ENCODE data around the gene EMC9. TPM values are rescaled to one million over a fixed set of nuclear protein-coding genes. Genes with fewer than 3 reads are reported as not detected.

EMC9 gene
- total and polyA plus RNA-seq, 2 of the 8 experiments (the other 6 are each of a cell fraction or from before 2014, with no cell fraction given) = 38.4 to 47.2 TPM

- Histone ChIP-seq H2BK15ac (ENCODE audit: low read length) (no peak overlapping the region), H2BK120ac (replicated peaks; ENCODE audit: low read depth, low read length) (no peak overlapping the region), H2BK20ac (ENCODE audit: low read length) (no peak overlapping the region), H3K23ac (ENCODE audit: insufficient read length) (no peak overlapping the region), H3K79me2 (ENCODE audit: control insufficient read depth in 1 of 2, insufficient read depth in 2 of 2, low read length in 2 of 2) (no peaks in the 10 kb centered on the region), H2AFZ (ENCODE audit: low read length) (no peak overlapping the region), H3K27me3 (replicated peaks in 1 of 4; ENCODE audit: control insufficient read depth in 3 of 4, extremely low read depth in 1 of 4, insufficient read depth in 3 of 4, low read length in 3 of 4) (no peaks in the 10 kb centered on the region), H3K79me1 (ENCODE audit: low read depth, low read length) (no peaks in the 10 kb centered on the region), H3K4ac (replicated peaks; ENCODE audit: insufficient read length, low read depth, low read length) (no peak overlapping the region), H3K56ac (replicated peaks; ENCODE audit: insufficient read length, low read depth, low read length) (no peak overlapping the region), H4K20me1 (replicated peaks in 1 of 2; ENCODE audit: control insufficient read depth in 1 of 2, insufficient read depth in 2 of 2, low read length in 2 of 2) (peaks cover 0 to 3% of the 10 kb centered on the region in 2 experiments), H2BK5ac (ENCODE audit: low read depth, low read length) (no peak overlapping the region), H3K23me2 (ENCODE audit: low read depth, low read length) (no peaks in the 10 kb centered on the region), H2AK5ac (ENCODE audit: low read depth, low read length) (no peak overlapping the region), H3K4me1 (replicated peaks in 1 of 4; ENCODE audit: control insufficient read depth in 3 of 4, insufficient read depth in 4 of 4, low read length in 3 of 4) (no peaks in the 10 kb centered on the region), H4K91ac (replicated peaks; ENCODE audit: insufficient read length, low read length) (no peak overlapping the region), H3K36me3 (ENCODE audit: control insufficient read depth in 2 of 4, insufficient read depth in 4 of 4, low read length in 3 of 4) (peaks cover 13 to 36% (median 30%) of the 10 kb centered on the region in 4 experiments), H3K27ac (ENCODE audit: low read depth, low read length) (no peak overlapping the region), H3K9me3 (ENCODE audit: insufficient read depth in 2 of 2, low read depth in 1 of 2, low read length in 1 of 2) (no peaks in the 10 kb centered on the region), H2BK12ac (ENCODE audit: low read depth, low read length) (no peak overlapping the region), H4K8ac (ENCODE audit: extremely low read depth, insufficient read depth, low read length) (no peak overlapping the region), H3K14ac (ENCODE audit: insufficient read length) (no peak overlapping the region), H3K4me3 (ENCODE audit: extremely low read depth in 1 of 4, insufficient read depth in 2 of 4, low read depth in 3 of 4, low read length in 4 of 4) (no peak overlapping the region), H4K5ac (ENCODE audit: insufficient read length, low read depth, low read length) (no peak overlapping the region), H3K18ac (ENCODE audit: extremely low read depth, low read length) (no peak overlapping the region), H3K4me2 (ENCODE audit: insufficient read depth in 1 of 2, low read depth in 2 of 2, low read length in 2 of 2) (no peak overlapping the region), H3K9ac (replicated peaks in 1 of 4; ENCODE audit: extremely low read depth in 1 of 4, low read depth in 3 of 4, low read length in 3 of 4) (no peak overlapping the region)
- CTCF ChIA-PET (ENCODE audit: partially characterized antibody) = interaction anchor here (1.6 kb wide), 1 partner anchor 15 kb away, joined by 4 read pairs; no protein-coding TSS in a partner anchor
- 91% methylated on average over 8 of the region's 8 CpGs; no CpG with 5 or more reads in 1 of the 2 experiments for WGBS, 2 experiments (ENCODE audit: extremely low coverage in 1 of 2, insufficient coverage in 1 of 2, insufficient read length in 1 of 2, insufficient replicate concordance in 2 of 2, low coverage in 1 of 2, low lambda C conversion rate in 2 of 2, missing lambda C conversion rate in 1 of 2)
- TF ChIP-seq CBX5 (IDR thresholded peaks at IDR 0.05; ENCODE audit: low read depth, low read length) = no peak
- no peak for TF ChIP-seq FOSL1 (IDR thresholded peaks at IDR 0.05; ENCODE audit: insufficient read depth, low read depth, low read length)
- DNase-seq (ENCODE audit: low read depth in 1 of 2, low spot score in 2 of 2) = no peak
- no peak for FAIRE-seq
- POLR2A ChIA-PET (ENCODE audit: partially characterized antibody) = interaction anchor here (1.0 to 11.1 kb wide), 8 partner anchors 7 to 84 kb away, joined by 3 to 96 read pairs (median 4); partner anchors contain the start of genes DCAF11, FITM1, IRF9 and NRL
Measured at GRCh38 chr14:24122898-24123297, 18.5 kb downstream of the EMC9 start.

Data from H1 (cell line).